Measurements from ENCODE around the gene KRTAP20-2. TPM values are rescaled to one million over a fixed set of nuclear protein-coding genes. Genes with fewer than 3 reads are reported as not detected.

Gene KRTAP20-2
- total and polyA plus RNA-seq, 2 experiments from 2014 or later, result not detected

Small RNA genes lying within 50 kb of the gene (small RNA-seq; reads per million reads assigned to genes)
- gene KRTAP20-1, result not detected
- gene KRTAP20-3, result not detected
- not detected for gene KRTAP20-4
- gene KRTAP22-1, result not detected
- not detected for gene KRTAP22-2

Other genes starting within 250 kb of the KRTAP20-2 start
- not detected in 2 replicates for gene KRTAP13-1, start 239.2 kb upstream of the KRTAP20-2 start, total RNA-seq
- not detected in 2 replicates for gene KRTAP13-1, start 239.2 kb upstream of the KRTAP20-2 start, polyA plus RNA-seq
- not detected in 2 replicates for gene KRTAP13-3, start 209.3 kb upstream of the KRTAP20-2 start, total RNA-seq
- gene KRTAP13-3, start 209.3 kb upstream of the KRTAP20-2 start, polyA plus RNA-seq, result not detected in 2 replicates
- gene KRTAP13-4, start 205.0 kb upstream of the KRTAP20-2 start, total RNA-seq, result not detected in 2 replicates
- not detected in 2 replicates for gene KRTAP13-4, start 205.0 kb upstream of the KRTAP20-2 start, polyA plus RNA-seq
- gene KRTAP15-1, start 194.9 kb upstream of the KRTAP20-2 start, total RNA-seq, result not detected in 2 replicates
- not detected in 2 replicates for gene KRTAP15-1, start 194.9 kb upstream of the KRTAP20-2 start, polyA plus RNA-seq
- gene KRTAP19-1, start 154.8 kb upstream of the KRTAP20-2 start, total RNA-seq, result not detected in 2 replicates
- not detected in 2 replicates for gene KRTAP19-1, start 154.8 kb upstream of the KRTAP20-2 start, polyA plus RNA-seq
- not detected in 2 replicates for gene KRTAP19-2, start 147.8 kb upstream of the KRTAP20-2 start, total RNA-seq
- not detected in 2 replicates for gene KRTAP19-2, start 147.8 kb upstream of the KRTAP20-2 start, polyA plus RNA-seq
- not detected in 2 replicates for gene KRTAP19-3, start 143.2 kb upstream of the KRTAP20-2 start, total RNA-seq
- gene KRTAP19-3, start 143.2 kb upstream of the KRTAP20-2 start, polyA plus RNA-seq, result not detected in 2 replicates
- gene KRTAP19-4, start 138.0 kb upstream of the KRTAP20-2 start, total RNA-seq, result not detected in 2 replicates
- gene KRTAP19-4, start 138.0 kb upstream of the KRTAP20-2 start, polyA plus RNA-seq, result not detected in 2 replicates
- not detected in 2 replicates for gene KRTAP19-5, start 133.1 kb upstream of the KRTAP20-2 start, total RNA-seq
- not detected in 2 replicates for gene KRTAP19-5, start 133.1 kb upstream of the KRTAP20-2 start, polyA plus RNA-seq
- gene KRTAP19-6, start 93.3 kb upstream of the KRTAP20-2 start, total RNA-seq, result not detected in 2 replicates
- gene KRTAP19-6, start 93.3 kb upstream of the KRTAP20-2 start, polyA plus RNA-seq, result not detected in 2 replicates
- gene KRTAP19-7, start 73.9 kb upstream of the KRTAP20-2 start, total RNA-seq, result not detected in 2 replicates
- not detected in 2 replicates for gene KRTAP19-7, start 73.9 kb upstream of the KRTAP20-2 start, polyA plus RNA-seq
- gene KRTAP22-2, start 44.8 kb upstream of the KRTAP20-2 start, total RNA-seq, result not detected in 2 replicates
- not detected in 2 replicates for gene KRTAP22-2, start 44.8 kb upstream of the KRTAP20-2 start, polyA plus RNA-seq
- not detected in 2 replicates for gene KRTAP6-3, start 42.8 kb upstream of the KRTAP20-2 start, total RNA-seq
- gene KRTAP6-3, start 42.8 kb upstream of the KRTAP20-2 start, polyA plus RNA-seq, result not detected in 2 replicates
- gene KRTAP6-2, start 36.3 kb upstream of the KRTAP20-2 start, total RNA-seq, result not detected in 2 replicates
- gene KRTAP6-2, start 36.3 kb upstream of the KRTAP20-2 start, polyA plus RNA-seq, result not detected in 2 replicates
- gene KRTAP22-1, start 34.1 kb upstream of the KRTAP20-2 start, total RNA-seq, result not detected in 2 replicates
- gene KRTAP22-1, start 34.1 kb upstream of the KRTAP20-2 start, polyA plus RNA-seq, result not detected in 2 replicates
- not detected in 2 replicates for gene KRTAP6-1, start 21.3 kb upstream of the KRTAP20-2 start, total RNA-seq
- not detected in 2 replicates for gene KRTAP6-1, start 21.3 kb upstream of the KRTAP20-2 start, polyA plus RNA-seq
- gene KRTAP20-1, start 18.8 kb upstream of the KRTAP20-2 start, total RNA-seq, result not detected in 2 replicates
- gene KRTAP20-1, start 18.8 kb upstream of the KRTAP20-2 start, polyA plus RNA-seq, result not detected in 2 replicates
- gene KRTAP20-4, start 14.6 kb upstream of the KRTAP20-2 start, total RNA-seq, result not detected in 2 replicates
- gene KRTAP20-4, start 14.6 kb upstream of the KRTAP20-2 start, polyA plus RNA-seq, result not detected in 2 replicates
- not detected in 2 replicates for gene KRTAP20-3, start 7.7 kb downstream of the KRTAP20-2 start, total RNA-seq
- not detected in 2 replicates for gene KRTAP20-3, start 7.7 kb downstream of the KRTAP20-2 start, polyA plus RNA-seq
- not detected in 2 replicates for gene KRTAP21-3, start 83.6 kb downstream of the KRTAP20-2 start, total RNA-seq
- not detected in 2 replicates for gene KRTAP21-3, start 83.6 kb downstream of the KRTAP20-2 start, polyA plus RNA-seq
- not detected in 2 replicates for gene KRTAP21-2, start 112.1 kb downstream of the KRTAP20-2 start, total RNA-seq
- gene KRTAP21-2, start 112.1 kb downstream of the KRTAP20-2 start, polyA plus RNA-seq, result not detected in 2 replicates
- gene KRTAP21-1, start 120.2 kb downstream of the KRTAP20-2 start, total RNA-seq, result not detected in 2 replicates
- not detected in 2 replicates for gene KRTAP21-1, start 120.2 kb downstream of the KRTAP20-2 start, polyA plus RNA-seq
- gene KRTAP8-1, start 178.1 kb downstream of the KRTAP20-2 start, total RNA-seq, result not detected in 2 replicates
- not detected in 2 replicates for gene KRTAP8-1, start 178.1 kb downstream of the KRTAP20-2 start, polyA plus RNA-seq
- not detected in 2 replicates for gene KRTAP7-1, start 194.6 kb downstream of the KRTAP20-2 start, total RNA-seq
- gene KRTAP7-1, start 194.6 kb downstream of the KRTAP20-2 start, polyA plus RNA-seq, result not detected in 2 replicates
- gene KRTAP11-1, start 246.4 kb downstream of the KRTAP20-2 start, total RNA-seq, result not detected in 2 replicates
- gene KRTAP11-1, start 246.4 kb downstream of the KRTAP20-2 start, polyA plus RNA-seq, result not detected in 2 replicates